Measurements from ENCODE around the gene NEK2. TPM values are rescaled to one million over a fixed set of nuclear protein-coding genes. Genes with fewer than 3 reads are reported as not detected.

The NEK2 gene
- total and polyA plus RNA-seq, 2 of the 13 experiments (the other 11 are each of a cell fraction or from before 2014, with no cell fraction given) = 10.9 to 40.8 TPM

- TF ChIP-seq MAX (IDR thresholded peaks at IDR 0.05) = peak; percentile 54
- TF ChIP-seq NPAS2 (CRISPR knock-in tag; IDR thresholded peaks at IDR 0.05; ENCODE audit: borderline replicate concordance) = no peak
These were observed 10.4 kb upstream of the NEK2 start (continued) for GRCh38 chr1:211685823-211686222.

GRCh38 chr1:211684791-211685190 lies 9.4 kb upstream of the NEK2 start:
- no peaks in the 10 kb centered on the region for H4K20me1 ChIP-seq (ENCODE audit: insufficient read depth, low read length)
- ChIA-PET POLR2A (interaction anchor here (2.1 kb wide), 1 partner anchor 350 kb away, joined by 9 read pairs; the partner anchor contains the start of genes DTL and INTS7), CTCF (ENCODE audit: low intra/inter-chr PET ratio, low total read pairs) (no interaction called here)
- H3K9me3 ChIP-seq (ENCODE audit: low read length) = no peaks in the 10 kb centered on the region
- ATAC-seq (no peak), FAIRE-seq (no peak), DNase-seq (ENCODE audit: low spot score) (no peak)
- no peaks in the 10 kb centered on the region for H3K79me2 ChIP-seq (ENCODE audit: insufficient read depth, low read length)
- TF ChIP-seq SALL2 (CRISPR knock-in tag; IDR thresholded peaks at IDR 0.05) (no peak), MAX (IDR thresholded peaks at IDR 0.05) (no peak), HNF4G (IDR thresholded peaks at IDR 0.05; ENCODE audit: borderline replicate concordance, low read depth, low read length) (no peak), HNF4G (CRISPR knock-in tag; IDR thresholded peaks at IDR 0.05; ENCODE audit: borderline replicate concordance, low read depth) (no peak), SMC3 (IDR thresholded peaks at IDR 0.05; ENCODE audit: low read length) (no peak), MIER2 (CRISPR knock-in tag; IDR thresholded peaks at IDR 0.05) (no peak), MTF2 (CRISPR knock-in tag; IDR thresholded peaks at IDR 0.05; ENCODE audit: borderline replicate concordance) (no peak), ZNF333 (CRISPR knock-in tag; IDR thresholded peaks at IDR 0.05; ENCODE audit: borderline replicate concordance) (no peak), SMAD3 (CRISPR knock-in tag; IDR thresholded peaks at IDR 0.05) (no peak), ZZZ3 (CRISPR knock-in tag; IDR thresholded peaks at IDR 0.05; ENCODE audit: borderline replicate concordance) (no peak), ZFP36L1 (CRISPR knock-in tag; IDR thresholded peaks at IDR 0.05) (no peak), ZNF280B (CRISPR knock-in tag; IDR thresholded peaks at IDR 0.05; ENCODE audit: borderline replicate concordance) (no peak), ZNF136 (CRISPR knock-in tag; IDR thresholded peaks at IDR 0.05; ENCODE audit: low read depth) (no peak), NAIF1 (CRISPR knock-in tag; IDR thresholded peaks at IDR 0.05; ENCODE audit: borderline replicate concordance) (no peak), FOXA3 (CRISPR knock-in tag; IDR thresholded peaks at IDR 0.05) (no peak), PTBP1 (IDR thresholded peaks at IDR 0.05; ENCODE audit: low read depth, low read length, poor library complexity, severe bottlenecking) (no peak), ZFY (CRISPR knock-in tag; IDR thresholded peaks at IDR 0.05) (no peak), ERF (CRISPR knock-in tag; IDR thresholded peaks at IDR 0.05) (no peak)
- no peaks in the 10 kb centered on the region for H3K36me3 ChIP-seq (replicated peaks in 1 of 2; ENCODE audit: control insufficient read depth in 1 of 2, insufficient read depth in 2 of 2, low read length in 2 of 2)
- no peak overlapping the region for H3K27ac ChIP-seq (ENCODE audit: extremely low read length, insufficient read depth, low read length)
- intact Hi-C loops (cut with micrococcal nuclease; ENCODE audit: unreplicated experiment) = loop anchor here (5.0 to 10.0 kb wide), 2 partner anchors 243 to 610 kb away; no protein-coding TSS in a partner anchor
- H3K4me2 ChIP-seq (ENCODE audit: low read depth, low read length) = no peak overlapping the region
- 63% methylated on average over 3 of the region's 3 CpGs for WGBS (ENCODE audit: low lambda C conversion rate)
- peaks cover 33% of the 10 kb centered on the region for H3K4me1 ChIP-seq (ENCODE audit: insufficient read depth, low read length)
- BruUV-seq (replicated peaks) = no TSS peak
- in situ Hi-C loops (cut with HindIII; ENCODE audit: extremely low pct_ligation_motif_present, low pct_unique_long_range_greater_than_20kb) = no loop called here
- H2AFZ ChIP-seq (ENCODE audit: low read length) = no peak overlapping the region
- H3K4me3 ChIP-seq (replicated peaks in 1 of 3; ENCODE audit: insufficient read depth in 1 of 3, low read depth in 2 of 3, low read length in 3 of 3) = no peak overlapping the region
- H3K9ac ChIP-seq (ENCODE audit: insufficient read depth, low read depth, low read length) = no peak overlapping the region
- H3K27me3 ChIP-seq (ENCODE audit: control insufficient read depth in 1 of 2, insufficient read depth in 2 of 2, low read length in 2 of 2) = peaks cover 3 to 20% of the 10 kb centered on the region in 2 experiments; a peak in 4 of 5 replicates

Data from HepG2 (cell line).